MM.1S (cell line): ENCODE results near the gene CTNNBL1.

Experiments
- EZH2phosphoT487 ChIP-seq: fragments of 300-600 bp; sonication (generic); IDR thresholded peaks from 2 replicates; pipeline ENCODE4 v1.6.1; 2018; ENCODE audit warnings: antibody characterized with exemption, low read length
- TF ChIP-seq, protein P1 (sequence below): fragments of 300-600 bp; sonication (generic); IDR thresholded peaks from 2 replicates; pipeline ENCODE4 v1.5.1; 2016; ENCODE audit warnings: antibody characterized with exemption, low read length, mixed read lengths

DNA sequence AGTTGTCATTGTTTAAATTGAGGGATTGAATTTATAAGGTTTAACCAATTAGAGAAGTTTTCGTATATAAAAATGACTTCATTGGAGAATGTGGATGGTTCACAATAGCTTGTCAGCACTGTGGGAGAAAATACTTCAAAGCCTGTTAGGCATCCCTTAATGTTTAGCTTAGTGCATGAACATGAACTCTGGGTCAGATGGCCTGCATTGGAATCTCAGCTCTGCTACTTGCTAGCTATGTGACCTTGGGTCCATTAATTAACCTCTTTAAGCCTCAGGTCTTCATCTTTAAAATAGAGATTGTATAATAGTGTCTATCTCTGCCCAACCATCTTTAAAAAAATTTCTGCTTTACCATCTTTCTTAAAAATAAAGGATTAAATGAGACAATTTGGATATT is 11.1 kb downstream of the CTNNBL1 start:
- TF ChIP-seq, protein P1, sequence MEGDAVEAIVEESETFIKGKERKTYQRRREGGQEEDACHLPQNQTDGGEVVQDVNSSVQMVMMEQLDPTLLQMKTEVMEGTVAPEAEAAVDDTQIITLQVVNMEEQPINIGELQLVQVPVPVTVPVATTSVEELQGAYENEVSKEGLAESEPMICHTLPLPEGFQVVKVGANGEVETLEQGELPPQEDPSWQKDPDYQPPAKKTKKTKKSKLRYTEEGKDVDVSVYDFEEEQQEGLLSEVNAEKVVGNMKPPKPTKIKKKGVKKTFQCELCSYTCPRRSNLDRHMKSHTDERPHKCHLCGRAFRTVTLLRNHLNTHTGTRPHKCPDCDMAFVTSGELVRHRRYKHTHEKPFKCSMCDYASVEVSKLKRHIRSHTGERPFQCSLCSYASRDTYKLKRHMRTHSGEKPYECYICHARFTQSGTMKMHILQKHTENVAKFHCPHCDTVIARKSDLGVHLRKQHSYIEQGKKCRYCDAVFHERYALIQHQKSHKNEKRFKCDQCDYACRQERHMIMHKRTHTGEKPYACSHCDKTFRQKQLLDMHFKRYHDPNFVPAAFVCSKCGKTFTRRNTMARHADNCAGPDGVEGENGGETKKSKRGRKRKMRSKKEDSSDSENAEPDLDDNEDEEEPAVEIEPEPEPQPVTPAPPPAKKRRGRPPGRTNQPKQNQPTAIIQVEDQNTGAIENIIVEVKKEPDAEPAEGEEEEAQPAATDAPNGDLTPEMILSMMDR: no peak
- no peak for TF ChIP-seq EZH2phosphoT487
